Nucleus accumbens (tissue), 56 donors: ENCODE data around the gene PPFIA1.
"Not testable (repeated sequence)": the region's sequence is repeated elsewhere in the genome, so short reads cannot be mapped to it uniquely, and the experiment has no call there.

ENCODE experiments used
- DNase-seq, 56 donors: peaks; one replicate each; lab custom pipeline; 2025; lab: John Stamatoyannopoulos, UW

PPFIA1 gene

DNA sequence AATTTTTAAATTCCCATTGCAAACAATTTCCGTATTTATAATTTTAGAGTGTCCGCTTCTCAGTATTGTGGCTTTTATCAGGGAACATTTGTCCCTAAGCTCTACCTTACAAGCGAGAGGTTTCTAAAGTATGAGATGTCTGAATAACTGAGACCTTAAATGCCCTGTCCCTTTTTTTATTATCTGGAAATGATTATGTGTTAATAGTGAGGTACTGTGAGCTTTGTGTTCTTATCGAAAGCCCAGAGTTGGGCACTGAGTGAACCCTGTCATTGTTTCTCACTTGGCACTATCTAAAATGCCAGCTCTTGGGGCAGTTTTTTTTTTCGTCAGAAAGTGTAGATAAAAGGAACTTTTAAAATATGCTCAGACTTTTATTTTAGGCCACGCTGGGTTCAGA is 137.3 kb downstream of the PPFIA1 start:
- DNase-seq, result no peak

GRCh38 chr11:70408326-70408725 is 137.8 kb downstream of the PPFIA1 start:
- DNase-seq, result not testable (repeated sequence)

DNA sequence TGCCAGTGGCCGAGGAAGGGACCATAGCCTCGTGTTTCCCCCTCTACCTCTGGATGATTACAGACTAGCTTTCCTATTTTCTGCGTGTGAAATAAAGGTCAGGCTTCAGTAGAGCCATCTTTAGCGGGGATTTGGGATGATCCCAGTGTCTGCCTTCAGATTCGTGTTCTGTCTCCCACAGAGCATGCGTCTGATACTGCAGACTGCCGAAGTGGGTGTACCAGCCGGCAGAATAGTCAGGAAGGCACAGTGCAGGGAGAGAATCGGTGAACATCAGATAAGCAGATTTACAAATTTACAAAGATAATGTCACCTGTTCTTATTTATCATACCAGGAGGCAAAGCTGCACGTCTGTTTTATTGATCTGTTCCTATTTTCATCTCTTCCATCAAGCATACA is 138.9 kb downstream of the PPFIA1 start:
- peak in 10 of 56 donors; percentile 6 to 55 (median 18) for DNase-seq

DNA sequence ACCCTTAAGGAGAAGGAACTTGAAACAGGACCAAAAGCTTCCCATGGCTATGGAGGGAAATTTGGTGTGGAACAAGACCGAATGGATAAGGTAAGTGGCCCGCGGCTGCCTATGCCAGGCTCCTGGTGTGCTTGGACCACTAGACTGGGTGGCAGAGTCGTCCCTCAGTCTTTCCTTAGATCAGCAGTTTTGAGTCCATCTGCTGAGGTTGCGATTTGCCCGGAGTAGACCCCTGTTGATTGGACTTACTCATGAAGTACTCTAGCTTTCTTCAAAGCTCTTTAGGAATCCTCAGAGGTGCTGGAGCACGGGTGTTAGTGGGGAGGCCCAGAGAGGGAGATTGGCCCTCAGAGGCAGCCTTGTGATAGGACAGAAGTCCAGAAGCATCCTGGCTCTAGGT is 139.4 kb downstream of the PPFIA1 start:
- no peak for DNase-seq

GRCh38 chr11:70410276-70411205 is 140.1 kb downstream of the PPFIA1 start:
- peak in 6 of 56 donors; percentile 7 to 36 (median 14) for DNase-seq

- no peak for DNase-seq
Measured at GRCh38 chr11:70411713-70412452, 141.4 kb downstream of the PPFIA1 start.

DNA sequence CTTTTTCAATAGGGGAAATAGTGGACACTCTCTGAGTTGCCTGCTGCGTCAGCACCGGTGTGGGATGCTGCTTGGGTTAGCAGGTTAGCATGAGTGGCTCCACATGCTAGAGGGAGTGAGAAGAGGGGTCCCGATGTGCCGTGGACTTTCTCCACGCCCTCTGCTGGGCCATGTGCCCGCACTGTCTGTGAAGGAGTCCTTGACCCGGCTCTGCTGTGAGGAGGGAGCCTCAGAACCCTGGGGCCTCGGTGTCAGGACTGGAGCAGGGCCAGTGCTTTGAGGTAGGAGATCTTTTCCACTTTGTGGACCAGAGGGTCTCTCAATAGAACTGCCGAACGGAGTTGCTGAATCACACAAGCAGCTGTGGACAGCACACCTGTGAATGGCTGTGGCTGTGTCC is 142.7 kb downstream of the PPFIA1 start:
- no peak for DNase-seq

DNA sequence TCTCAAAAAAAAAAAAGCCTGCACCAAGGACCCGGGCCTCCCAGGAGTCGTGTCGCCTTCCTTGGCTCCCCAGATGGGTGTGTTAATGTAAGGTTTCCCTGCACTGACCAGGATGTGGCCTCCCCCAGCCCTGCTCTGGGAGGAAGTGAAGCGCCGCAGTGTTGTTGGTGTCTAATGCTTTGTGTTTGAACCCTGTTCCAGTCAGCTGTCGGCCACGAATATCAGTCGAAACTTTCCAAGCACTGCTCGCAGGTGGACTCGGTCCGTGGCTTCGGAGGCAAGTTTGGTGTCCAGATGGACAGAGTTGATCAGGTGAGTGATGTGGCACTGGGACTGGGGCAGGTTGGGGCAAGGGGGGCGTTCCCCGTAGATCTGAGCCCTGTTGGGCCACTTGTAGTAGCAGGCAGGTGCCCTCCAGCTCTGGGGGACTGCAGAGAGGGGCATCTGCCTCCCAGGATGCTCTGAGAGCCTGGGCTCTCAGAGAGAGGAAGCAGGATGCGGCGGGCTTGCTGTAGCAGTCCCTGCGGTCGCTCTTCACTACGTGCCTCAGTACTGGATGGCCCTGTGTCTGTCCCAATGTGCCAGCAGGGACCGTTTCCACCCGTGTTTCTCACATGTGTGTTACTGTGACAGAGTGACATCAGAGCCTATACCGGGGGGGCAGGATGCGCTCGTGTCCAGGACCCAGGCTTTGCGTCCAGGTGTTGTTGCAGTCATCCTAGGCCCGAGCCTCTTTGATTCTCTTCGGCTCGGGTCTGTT is 144.0 kb downstream of the PPFIA1 start:
- DNase-seq, result no peak

DNA sequence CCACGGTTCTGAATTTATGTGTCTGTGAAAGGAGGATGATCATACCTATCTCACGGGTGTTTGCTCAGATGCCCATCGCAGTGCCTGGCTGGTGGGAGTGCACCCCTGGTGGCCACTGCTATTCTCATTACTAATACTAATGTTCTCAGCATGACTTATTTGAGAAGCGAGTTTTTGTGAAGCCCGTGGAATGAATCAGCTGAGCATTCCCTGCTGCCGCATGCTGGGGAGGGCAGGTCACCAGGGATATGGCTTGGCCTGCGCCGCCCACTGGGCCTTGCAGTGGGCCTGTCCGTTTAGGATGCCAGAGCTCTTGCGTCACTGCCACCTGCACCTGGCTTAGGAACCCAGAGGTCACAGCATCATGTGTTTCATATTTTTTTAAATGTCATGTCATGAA is 144.7 kb downstream of the PPFIA1 start:
- DNase-seq, result no peak

- DNase-seq, result no peak
Measured at GRCh38 chr11:70415642-70416395, 145.3 kb downstream of the PPFIA1 start.

GRCh38 chr11:70416881-70417280 is 146.4 kb downstream of the PPFIA1 start:
- no peak for DNase-seq

- DNase-seq, result no peak
Measured at GRCh38 chr11:70418130-70418529, 147.6 kb downstream of the PPFIA1 start.

DNA sequence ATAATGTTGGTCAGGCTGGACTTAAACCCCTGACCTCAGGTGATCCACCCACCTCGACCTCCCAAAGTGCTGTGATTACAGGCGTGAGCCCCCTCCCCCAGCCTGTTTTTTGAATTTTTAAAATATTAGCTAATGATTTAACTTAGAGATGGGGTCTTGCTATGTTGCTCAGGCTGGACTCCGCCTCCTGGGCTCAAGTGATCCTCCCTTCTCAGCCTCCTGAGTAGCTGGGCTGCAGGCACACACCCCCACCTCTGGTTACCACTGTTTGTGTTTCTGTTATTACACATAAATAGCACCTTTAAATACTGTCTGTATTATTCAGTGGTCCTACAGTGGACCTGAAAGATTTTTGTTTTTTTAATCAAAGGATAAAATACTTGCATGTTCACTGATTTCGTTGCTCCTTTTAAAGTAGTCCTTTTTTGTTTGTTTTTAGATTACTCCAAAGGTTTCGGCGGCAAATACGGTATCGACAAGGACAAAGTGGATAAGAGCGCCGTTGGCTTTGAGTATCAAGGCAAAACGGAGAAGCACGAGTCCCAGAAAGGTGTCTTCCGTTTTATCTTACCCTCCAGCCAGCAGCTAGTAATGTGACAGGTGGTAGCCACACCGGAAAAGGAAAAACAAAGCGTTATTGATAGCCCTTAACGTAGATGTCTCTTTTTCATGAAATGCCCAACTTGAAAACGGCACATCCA is 149.0 kb downstream of the PPFIA1 start:
- no peak for DNase-seq

- DNase-seq, result no peak
Measured at GRCh38 chr11:70420008-70420464, 149.5 kb downstream of the PPFIA1 start.

- DNase-seq, result peak in 5 of 56 donors; percentile 8 to 60 (median 36)
Measured at GRCh38 chr11:70420496-70420895, 150.0 kb downstream of the PPFIA1 start.

DNA sequence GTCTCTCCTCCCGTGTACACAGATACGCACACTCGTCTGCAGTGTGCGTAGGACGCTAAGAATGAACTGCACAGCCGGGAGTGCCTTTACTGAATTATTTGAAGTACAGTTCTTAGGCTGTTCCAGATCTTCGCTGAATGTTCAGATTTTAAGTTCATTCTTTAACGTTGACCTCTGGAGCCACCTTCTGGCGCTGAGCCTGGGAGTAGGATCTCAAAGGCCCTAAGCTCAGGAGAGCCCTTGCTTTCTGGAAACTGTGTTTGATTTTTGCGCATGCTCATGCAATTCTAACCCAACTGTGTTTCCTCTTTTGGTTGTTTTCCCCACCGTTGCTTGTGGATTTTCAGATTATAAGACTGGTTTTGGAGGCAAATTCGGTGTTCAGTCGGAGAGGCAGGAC is 150.6 kb downstream of the PPFIA1 start:
- DNase-seq, result peak in 2 of 56 donors; percentile 10 to 19

GRCh38 chr11:70422692-70423522 is 152.4 kb downstream of the PPFIA1 start:
- no peak for DNase-seq
